Adrenal gland (tissue), 12 donors: ENCODE measurements around the gene CBX8. TPM values are rescaled to one million over a fixed set of nuclear protein-coding genes. Genes with fewer than 3 reads are reported as not detected.

ENCODE experiments used
- DNase-seq, 7 donors: peaks; one replicate each; pipeline ENCODE4 v3.0.0-alpha.2; 2019 to 2020
- H3K27ac ChIP-seq, 5 donors: fragments of 200-600 bp; sonication (generic) in 4 of 5; 1 replicate in 3 of 5; 2 replicates in 2 of 5; pipeline versions ENCODE4 v1.5.1 to v1.8.0; 2016 to 2020; ENCODE audit warnings: mild to moderate bottlenecking in 1 of 5
- H3K27me3 ChIP-seq: fragments of 200-600 bp; 2 replicates; pipeline ENCODE4 v1.8.0; 2021
- H3K36me3 ChIP-seq, 2 donors: fragments of 200-600 bp; replicated peaks in 1 of 2; 1 replicate in 1 of 2; 2 replicates in 1 of 2; pipeline versions ENCODE4 v1.5.1 to v1.8.0; 2018 to 2022
- H3K4me1 ChIP-seq, 2 donors: fragments of 200-600 bp; replicated peaks in 1 of 2; 1 replicate in 1 of 2; 2 replicates in 1 of 2; pipeline versions ENCODE4 v1.5.1 to v1.8.0; 2018 to 2021
- H3K4me3 ChIP-seq, 4 donors: fragments of 200-600 bp; sonication (generic) in 3 of 4; one replicate each; pipeline ENCODE4 v1.5.1; 2016 to 2018
- H3K9me3 ChIP-seq, 3 donors: fragments of 200-600 bp; sonication (generic) in 1 of 3; replicated peaks in 1 of 3; 1 replicate in 2 of 3; 2 replicates in 1 of 3; pipeline versions ENCODE4 v1.5.1 to v1.8.0; 2016 to 2021
- CTCF ChIP-seq, 6 experiments: fragments of 450-650 bp in 4 of 6; fragments of 200-600 bp in 2 of 6; sonication (generic) in 1 of 6; IDR thresholded peaks; 1 replicate in 5 of 6; 2 replicates in 1 of 6; pipeline versions ENCODE4 v1.5.1 to v1.8.0; 2016 to 2021; ENCODE audit warnings: antibody characterized with exemption in 6 of 6, mild to moderate bottlenecking in 2 of 6, moderate library complexity in 1 of 6
- POLR2A ChIP-seq, 2 donors: fragments of 450-650 bp; IDR thresholded peaks; one replicate each; pipeline ENCODE4 v1.6.1; 2017; ENCODE audit warnings: antibody characterized with exemption in 2 of 2, mild to moderate bottlenecking in 2 of 2, moderate library complexity in 1 of 2
- WGBS, 4 donors: extraction: QIAGEN DNeasy Blood & Tissue Kit in 2 of 4; methylation state at CpG; one replicate each; pipeline versions ENCODE4 v1.1.5 to v1.1.7; 2013 to 2017; 5-methylcytosine and 5-hydroxymethylcytosine counted together
- intact Hi-C, 2 donors: fragments of 100-400 bp; cut with DNase I; formaldehyde crosslinking; loops; one replicate each; pipeline versions ENCODE4 v1.14.1 to v1.15.0; 2022 to 2023
- polyA plus RNA-seq, 3 donors: library from polyadenylated mRNA; stranded (reverse); fragments of 200-250 nt in 2 of 3; fragments of 350-450 nt in 1 of 3; fragmentation: Illumina TruSeq in 1 of 3; extraction: RNeasy Lipid Tissue Mini Kit (QIAGEN cat#74804) in 1 of 3; gene quantifications; one replicate each; pipeline ENCODE4 v1.2.3, GENCODE V29; 2013 to 2014
- total RNA-seq, 9 donors: library from RNA; depleted of rRNA in 4 of 9; stranded (reverse); fragments of >200 nt in 4 of 9; fragments of 120-200 nt in 1 of 9; fragmentation: NEBNext Ultra II Directional in 1 of 9; extraction: Animal tissue kit (Norgen Biotek cat#: 25700) in 1 of 9; gene quantifications; one replicate each; pipeline versions ENCODE4 v1.1.0 to v1.2.4, GENCODE V29; 2013 to 2023
- donor health status: healthy with polysubstance abuse.
- donor health status: Bipolar disorder and iron deficiency.
- donor health status: DM: yes; HTN: yes; CAD: no.
- donor health status: DM: no; HTN: no; CAD: no.
- donor health status: DM: no; HTN: no; CAD: no.
- donor health status: DM: yes; HTN: yes; CAD: no.

CBX8 gene
- total and polyA plus RNA-seq, 12 donors = 0.85 to 10.6 (median 5.5) TPM

- Histone ChIP-seq H3K4me3 (no peak overlapping the region), H3K27ac (no peak overlapping the region), H3K27me3 (no peaks in the 10 kb centered on the region), H3K4me1 (peaks cover 42% of the 10 kb centered on the region in 2 donors), H3K9me3 (no peaks in the 10 kb centered on the region), H3K36me3 (peaks cover 0 to 22% of the 10 kb centered on the region in 2 donors)
- intact Hi-C loops = no loop called here
- 82 to 90% (median 86%) methylated on average over 7 of the region's 7 CpGs for WGBS, 4 donors
- TF ChIP-seq POLR2A (IDR thresholded peaks at IDR 0.05) (no peak), CTCF (IDR thresholded peaks at IDR 0.05) (no peak)
- DNase-seq = no peak
These were observed 36.2 kb upstream of the CBX8 start for GRCh38 chr17:79833110-79833450.

GRCh38 chr17:79832218-79833109 is 35.6 kb upstream of the CBX8 start:
- intact Hi-C loops = no loop called here
- H3K27ac ChIP-seq = peak overlapping the region; percentile 22 to 88 (median 64)

GRCh38 chr17:79831265-79832217 is 34.7 kb upstream of the CBX8 start:
- Histone ChIP-seq H3K4me3 (peak overlapping the region in 2 of 4 donors; percentile 21 to 45), H3K36me3 (peaks cover 0 to 22% of the 10 kb centered on the region in 2 donors), H3K9me3 (no peaks in the 10 kb centered on the region), H3K27ac (peak overlapping the region; percentile 38 to 88 (median 64)), H3K4me1 (peaks cover 27% of the 10 kb centered on the region in 2 donors), H3K27me3 (no peaks in the 10 kb centered on the region)
- intact Hi-C loops = no loop called here
- WGBS, 4 donors = 17 to 25% (median 22%) methylated on average over 12 to 33 of the region's 33 CpGs
- DNase-seq = peak; percentile 83 to 89 (median 85)
- TF ChIP-seq POLR2A (IDR thresholded peaks at IDR 0.05) (no peak), CTCF (IDR thresholded peaks at IDR 0.05) (no peak)

More at GRCh38 chr17:79832218-79833109, 35.6 kb upstream of the CBX8 start:
- 18 to 55% (median 27%) methylated on average over 5 to 72 of the region's 72 CpGs for WGBS, 4 donors
- no peak for TF ChIP-seq CTCF (IDR thresholded peaks at IDR 0.05)
- TF ChIP-seq POLR2A (IDR thresholded peaks at IDR 0.05) = no peak
- peak in 3 of 7 donors; percentile 36 to 51 (median 43) for DNase-seq
- H3K4me1 ChIP-seq = peaks cover 36% of the 10 kb centered on the region in 2 donors
- H3K27me3 ChIP-seq = no peaks in the 10 kb centered on the region
- H3K9me3 ChIP-seq = no peaks in the 10 kb centered on the region
- H3K4me3 ChIP-seq = peak overlapping the region in 2 of 4 donors; percentile 21 to 45
- H3K36me3 ChIP-seq = peaks cover 0 to 22% of the 10 kb centered on the region in 2 donors
